ENCODE results near the gene DLGAP1.

DNA sequence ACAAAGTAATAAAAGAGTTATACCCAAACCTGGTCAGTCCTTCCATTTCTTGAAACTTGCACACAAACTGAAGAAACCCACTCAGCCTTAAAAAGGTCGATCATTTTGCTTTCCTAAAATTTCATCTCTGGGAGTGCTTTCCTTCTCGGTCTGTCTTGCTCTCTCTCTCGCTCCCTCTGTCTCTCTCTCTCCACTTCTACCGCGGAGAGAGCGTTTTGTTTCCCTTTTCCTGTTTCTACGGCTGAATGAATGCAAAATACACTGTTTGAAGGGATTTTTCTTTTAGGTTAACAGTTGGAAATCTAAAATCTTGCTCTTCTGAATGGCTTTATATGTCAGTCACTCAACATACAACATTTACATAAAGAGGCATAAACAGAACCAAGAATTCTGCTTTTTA is 581.0 kb downstream of the DLGAP1 start:
- TF ChIP-seq LEF1 (IDR thresholded peaks at IDR 0.05; ENCODE audit: borderline replicate concordance): no peak
- no peak for TF ChIP-seq BHLHE40 (IDR thresholded peaks at IDR 0.05; ENCODE audit: borderline replicate concordance)
- TF ChIP-seq ELF4 (IDR thresholded peaks at IDR 0.05): no peak
